Hepatocyte (in vitro differentiated cells): Measurements from ENCODE around the gene CCDC136. TPM values are rescaled to one million over a fixed set of nuclear protein-coding genes. Genes with fewer than 3 reads are reported as not detected.

Source experiments
- DNase-seq: peaks from one replicate; pipeline ENCODE4 v3.0.0-alpha.2; 2016; ENCODE audit warnings: low spot score
- H2AFZ ChIP-seq: fragments of 200-600 bp; sonication (generic); 2 replicates; pipeline ENCODE4 v1.6.0; 2016; ENCODE audit warnings: antibody characterized with exemption, mild to moderate bottlenecking
- H3K27ac ChIP-seq: fragments of 200-600 bp; sonication (generic); 2 replicates; pipeline ENCODE4 v1.5.1; 2016; ENCODE audit warnings: mild to moderate bottlenecking
- H3K27me3 ChIP-seq: fragments of 200-600 bp; sonication (generic); 2 replicates; pipeline ENCODE4 v1.6.1; 2016
- H3K36me3 ChIP-seq: fragments of 200-600 bp; sonication (generic); replicated peaks from 2 replicates; pipeline ENCODE4 v1.5.1; 2016; ENCODE audit warnings: low read depth; ENCODE audit not compliant: insufficient read depth
- H3K4me1 ChIP-seq: fragments of 200-600 bp; sonication (generic); 2 replicates; pipeline ENCODE4 v1.5.1; 2016; ENCODE audit warnings: mild to moderate bottlenecking, moderate library complexity; ENCODE audit not compliant: insufficient read depth
- H3K4me2 ChIP-seq: fragments of 200-600 bp; sonication (generic); 2 replicates; pipeline ENCODE4 v1.6.0; 2016
- H3K4me3 ChIP-seq: fragments of 200-600 bp; sonication (generic); 2 replicates; pipeline ENCODE4 v1.5.1; 2016; ENCODE audit warnings: mild to moderate bottlenecking
- H3K79me2 ChIP-seq: fragments of 200-600 bp; sonication (generic); 2 replicates; pipeline ENCODE4 v1.6.0; 2017; ENCODE audit warnings: mild to moderate bottlenecking
- H3K9me2 ChIP-seq: fragments of 200-600 bp; sonication (generic); replicated peaks from 2 replicates; pipeline ENCODE4 v1.6.0; 2017; ENCODE audit warnings: mild to moderate bottlenecking; ENCODE audit not compliant: insufficient read depth
- H3K9me3 ChIP-seq: fragments of 200-600 bp; sonication (generic); 2 replicates; pipeline ENCODE4 v1.5.1; 2016; ENCODE audit warnings: low read depth, mild to moderate bottlenecking
- H4K20me1 ChIP-seq: fragments of 200-600 bp; sonication (generic); 2 replicates; pipeline ENCODE4 v1.6.0; 2016; ENCODE audit warnings: mild to moderate bottlenecking; ENCODE audit not compliant: insufficient read depth, poor library complexity, severe bottlenecking
- CTCF ChIP-seq: fragments of 200-600 bp; sonication (generic); IDR thresholded peaks from 2 replicates; pipeline ENCODE4 v1.5.1; 2016; ENCODE audit warnings: antibody characterized with exemption, mild to moderate bottlenecking; ENCODE audit not compliant: poor library complexity
- EZH2 ChIP-seq: fragments of 200-600 bp; sonication (generic); IDR thresholded peaks from 2 replicates; pipeline ENCODE4 v1.6.1; 2016; ENCODE audit warnings: antibody characterized with exemption, mild to moderate bottlenecking, borderline replicate concordance
- EZH2phosphoT487 ChIP-seq: fragments of 200-600 bp; sonication (generic); IDR thresholded peaks from one replicate; pipeline ENCODE4 v1.6.1; 2018; ENCODE audit warnings: antibody characterized with exemption, mild to moderate bottlenecking, low read depth, moderate library complexity; ENCODE audit not compliant: unreplicated experiment, severe bottlenecking
- WGBS: methylation state at CpG from one replicate; pipeline ENCODE4 v1.1.6; 2016; ENCODE audit warnings: low lambda C conversion rate; ENCODE audit errors: missing lambda C conversion rate; 5-methylcytosine and 5-hydroxymethylcytosine counted together
- polyA plus RNA-seq: library from polyadenylated mRNA; unstranded; fragments of >200 nt; fragmentation: Nextera tagmentation; extraction: Ambion mirVana; gene quantifications from 2 replicates; pipeline ENCODE4 v1.2.1, GENCODE V29; 2016
- total RNA-seq: library from RNA; depleted of rRNA; stranded (reverse); fragments of >200 nt; gene quantifications from 2 replicates; pipeline ENCODE4 v1.2.3, GENCODE V29; 2014

CCDC136 gene
- total and polyA plus RNA-seq, 2 experiments from 2014 or later: 3.8 to 5.6 TPM

- no peak overlapping the region for H2AFZ ChIP-seq
- no peaks in the 10 kb centered on the region for H3K9me3 ChIP-seq
- H3K4me2 ChIP-seq: no peak overlapping the region
- DNase-seq: no peak
- 73% methylated on average over 6 of the region's 6 CpGs for WGBS
- H3K4me1 ChIP-seq: no peaks in the 10 kb centered on the region
- no peak overlapping the region for H3K4me3 ChIP-seq
- no peaks in the 10 kb centered on the region for H3K79me2 ChIP-seq
- no peaks in the 10 kb centered on the region for H3K9me2 ChIP-seq
- no peaks in the 10 kb centered on the region for H3K36me3 ChIP-seq
- H3K27me3 ChIP-seq: no peaks in the 10 kb centered on the region
- H4K20me1 ChIP-seq: no peaks in the 10 kb centered on the region
- no peak overlapping the region for H3K27ac ChIP-seq
- no peak for TF ChIP-seq EZH2
- TF ChIP-seq EZH2phosphoT487: no peak
- TF ChIP-seq CTCF: no peak
Measured at GRCh38 chr7:128804484-128804883, 12.7 kb downstream of the CCDC136 start.

GRCh38 chr7:128805225-128805624 lies 13.5 kb downstream of the CCDC136 start:
- no peaks in the 10 kb centered on the region for H3K4me1 ChIP-seq
- H3K27me3 ChIP-seq: no peaks in the 10 kb centered on the region
- H3K4me3 ChIP-seq: no peak overlapping the region
- H4K20me1 ChIP-seq: no peaks in the 10 kb centered on the region
- no peaks in the 10 kb centered on the region for H3K79me2 ChIP-seq
- DNase-seq: no peak
- H3K27ac ChIP-seq: no peak overlapping the region
- H2AFZ ChIP-seq: no peak overlapping the region
- no peak for TF ChIP-seq EZH2phosphoT487
- no peak for TF ChIP-seq EZH2
- no peak for TF ChIP-seq CTCF
- 95% methylated on average over 5 of the region's 5 CpGs for WGBS
- no peaks in the 10 kb centered on the region for H3K9me3 ChIP-seq
- H3K36me3 ChIP-seq: no peaks in the 10 kb centered on the region
- no peak overlapping the region for H3K4me2 ChIP-seq
- no peaks in the 10 kb centered on the region for H3K9me2 ChIP-seq

GRCh38 chr7:128807191-128807590 lies 15.4 kb downstream of the CCDC136 start:
- no peaks in the 10 kb centered on the region for H3K27me3 ChIP-seq
- no peak overlapping the region for H3K4me3 ChIP-seq
- no peaks in the 10 kb centered on the region for H3K36me3 ChIP-seq
- WGBS: 93% methylated on average over 8 of the region's 8 CpGs
- H4K20me1 ChIP-seq: no peaks in the 10 kb centered on the region
- no peaks in the 10 kb centered on the region for H3K79me2 ChIP-seq
- no peak for TF ChIP-seq EZH2
- TF ChIP-seq EZH2phosphoT487: no peak
- no peak for TF ChIP-seq CTCF
- H3K4me2 ChIP-seq: no peak overlapping the region
- DNase-seq: no peak
- no peak overlapping the region for H3K27ac ChIP-seq
- no peaks in the 10 kb centered on the region for H3K9me2 ChIP-seq
- H3K4me1 ChIP-seq: no peaks in the 10 kb centered on the region
- no peaks in the 10 kb centered on the region for H3K9me3 ChIP-seq
- H2AFZ ChIP-seq: no peak overlapping the region

GRCh38 chr7:128809363-128809762 lies 17.6 kb downstream of the CCDC136 start:
- no peak overlapping the region for H3K27ac ChIP-seq
- no peak overlapping the region for H3K4me2 ChIP-seq
- no peaks in the 10 kb centered on the region for H3K79me2 ChIP-seq
- H3K4me1 ChIP-seq: no peaks in the 10 kb centered on the region
- no peaks in the 10 kb centered on the region for H3K36me3 ChIP-seq
- no peak for DNase-seq
- TF ChIP-seq CTCF: no peak
- no peak for TF ChIP-seq EZH2
- TF ChIP-seq EZH2phosphoT487: no peak
- no peaks in the 10 kb centered on the region for H3K9me3 ChIP-seq
- no peak overlapping the region for H3K4me3 ChIP-seq
- H2AFZ ChIP-seq: no peak overlapping the region
- no peaks in the 10 kb centered on the region for H3K9me2 ChIP-seq
- WGBS: 97% methylated on average over 3 of the region's 3 CpGs
- no peaks in the 10 kb centered on the region for H4K20me1 ChIP-seq
- no peaks in the 10 kb centered on the region for H3K27me3 ChIP-seq
